KG1 (cell line): ENCODE results near the gene COX17.
"Not testable (repeated sequence)": the region's sequence is repeated elsewhere in the genome, so short reads cannot be mapped to it uniquely, and the experiment has no call there.

Experiments used
- DNase-seq: peaks from one replicate; lab custom pipeline; 2025; lab: John Stamatoyannopoulos, UW

COX17 gene

GRCh38 chr3:119676771-119677640 lies at the start of gene COX17:
Gene COX17, minus strand, starts transcription at chr3:119677406. Its CDS starts 96 bp downstream, at chr3:119677310.
- peak; percentile 93 for DNase-seq

GRCh38 chr3:119726909-119727308 lies 49.7 kb upstream of the COX17 start:
- no peak for DNase-seq

GRCh38 chr3:119723022-119723421 lies 45.8 kb upstream of the COX17 start:
- DNase-seq, result no peak

GRCh38 chr3:119717520-119717919 lies 40.3 kb upstream of the COX17 start:
- no peak for DNase-seq

- DNase-seq, result no peak
Measured at GRCh38 chr3:119716998-119717397, 39.8 kb upstream of the COX17 start.

GRCh38 chr3:119715105-119715504 lies 37.9 kb upstream of the COX17 start:
- DNase-seq, result no peak

GRCh38 chr3:119703820-119704531 lies 26.8 kb upstream of the COX17 start:
- DNase-seq, result no peak

GRCh38 chr3:119702530-119703527 lies 25.6 kb upstream of the COX17 start, which contains the start of gene CFAP91:
Gene CFAP91, plus strand, starts transcription at chr3:119703022. Its CDS starts 77 bp downstream, at chr3:119703099.
- DNase-seq, result no peak

GRCh38 chr3:119700920-119701734 lies 23.9 kb upstream of the COX17 start:
- DNase-seq, result no peak

GRCh38 chr3:119700269-119700919 lies 23.2 kb upstream of the COX17 start:
- no peak for DNase-seq

- DNase-seq, result no peak
Measured at GRCh38 chr3:119697394-119697793, 20.2 kb upstream of the COX17 start.

- DNase-seq, result no peak
Measured at GRCh38 chr3:119695480-119695879, 18.3 kb upstream of the COX17 start.

GRCh38 chr3:119690043-119690656 lies 12.9 kb upstream of the COX17 start:
- no peak for DNase-seq

- DNase-seq, result no peak
Measured at GRCh38 chr3:119683421-119683820, 6.2 kb upstream of the COX17 start.

- DNase-seq, result no peak
Measured at GRCh38 chr3:119681279-119681678, 4.1 kb upstream of the COX17 start.

GRCh38 chr3:119679874-119680273 lies 2.7 kb upstream of the COX17 start:
- no peak for DNase-seq

- DNase-seq, result not testable (repeated sequence)
Measured at GRCh38 chr3:119678209-119678608, 1.0 kb upstream of the COX17 start.

GRCh38 chr3:119677641-119677934 lies 382 bp upstream of the COX17 start:
- no peak for DNase-seq

GRCh38 chr3:119676020-119676419 lies 1.2 kb downstream of the COX17 start:
- no peak for DNase-seq

- no peak for DNase-seq
Measured at GRCh38 chr3:119675188-119675874, 1.9 kb downstream of the COX17 start.
